Astrocyte of the cerebellum (primary cell): ENCODE measurements around the gene FXYD6.

Experiments
- DNase-seq: peaks from one replicate; pipeline ENCODE4 v3.0.0-alpha.2; 2011; ENCODE audit warnings: low read depth
- H3K4me3 ChIP-seq: 2 replicates; pipeline ENCODE4 v1.5.1; 2011; ENCODE audit warnings: mild to moderate bottlenecking, low read depth, low read length, moderate library complexity
- in situ Hi-C: cut with HindIII; loops from 2 replicates; pipeline ENCODE4 v1.10.0; 2017; ENCODE audit warnings: low sequenced_read_pairs
- TF ChIP-seq, protein P1 (sequence below): IDR thresholded peaks from 2 replicates; pipeline ENCODE4 v1.5.1; 2012; ENCODE audit warnings: low read length, low read depth, moderate library complexity, mild to moderate bottlenecking; ENCODE audit errors: missing control alignments

FXYD6 gene

DNA sequence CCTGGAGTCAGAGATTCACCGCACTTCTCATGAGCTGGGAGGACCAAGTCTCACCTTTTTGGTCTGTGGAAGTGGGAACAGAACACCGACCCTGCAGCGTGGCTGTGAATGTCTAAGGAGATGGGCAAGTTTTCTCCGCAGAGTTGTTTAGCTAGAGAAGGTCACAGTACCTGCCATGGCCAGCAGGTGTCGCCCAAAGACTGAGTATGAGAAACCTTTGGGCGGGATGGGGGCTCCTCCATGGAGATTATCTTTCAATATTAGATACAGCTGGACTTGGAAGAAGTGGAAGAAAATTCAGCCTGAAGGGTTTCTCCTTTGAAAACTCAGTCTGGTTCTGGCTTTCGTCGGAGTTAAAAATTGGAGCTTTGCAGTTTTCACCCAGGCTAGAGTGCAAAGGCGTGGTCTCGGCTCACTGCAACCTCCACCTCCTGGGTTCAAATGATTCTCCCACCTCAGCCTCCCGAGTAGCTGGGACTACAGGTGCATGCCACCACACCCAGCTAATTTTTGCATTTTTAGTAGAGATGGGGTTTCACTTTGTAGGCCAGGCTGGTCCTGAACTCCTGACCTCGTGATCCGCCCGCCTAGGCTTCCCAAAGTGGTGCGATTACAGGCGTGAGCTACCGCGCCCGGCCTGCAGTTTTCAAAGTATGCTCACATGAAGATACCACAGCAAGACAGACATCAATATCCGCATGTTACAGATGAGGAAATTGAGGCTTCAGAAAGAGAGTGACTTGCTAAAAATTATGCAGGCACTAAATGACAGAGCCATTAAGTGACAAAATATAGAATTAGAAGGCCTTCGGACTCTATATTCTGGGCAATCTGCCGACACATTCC is 68.8 kb downstream of the FXYD6 start:
- in situ Hi-C loops, result loop anchor here (25.0 kb wide), 1 partner anchor 130 kb away; the partner anchor contains the start of gene TMPRSS13
- DNase-seq, result peak; percentile 45
- TF ChIP-seq, protein P1, sequence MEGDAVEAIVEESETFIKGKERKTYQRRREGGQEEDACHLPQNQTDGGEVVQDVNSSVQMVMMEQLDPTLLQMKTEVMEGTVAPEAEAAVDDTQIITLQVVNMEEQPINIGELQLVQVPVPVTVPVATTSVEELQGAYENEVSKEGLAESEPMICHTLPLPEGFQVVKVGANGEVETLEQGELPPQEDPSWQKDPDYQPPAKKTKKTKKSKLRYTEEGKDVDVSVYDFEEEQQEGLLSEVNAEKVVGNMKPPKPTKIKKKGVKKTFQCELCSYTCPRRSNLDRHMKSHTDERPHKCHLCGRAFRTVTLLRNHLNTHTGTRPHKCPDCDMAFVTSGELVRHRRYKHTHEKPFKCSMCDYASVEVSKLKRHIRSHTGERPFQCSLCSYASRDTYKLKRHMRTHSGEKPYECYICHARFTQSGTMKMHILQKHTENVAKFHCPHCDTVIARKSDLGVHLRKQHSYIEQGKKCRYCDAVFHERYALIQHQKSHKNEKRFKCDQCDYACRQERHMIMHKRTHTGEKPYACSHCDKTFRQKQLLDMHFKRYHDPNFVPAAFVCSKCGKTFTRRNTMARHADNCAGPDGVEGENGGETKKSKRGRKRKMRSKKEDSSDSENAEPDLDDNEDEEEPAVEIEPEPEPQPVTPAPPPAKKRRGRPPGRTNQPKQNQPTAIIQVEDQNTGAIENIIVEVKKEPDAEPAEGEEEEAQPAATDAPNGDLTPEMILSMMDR, result peak; percentile 97
- H3K4me3 ChIP-seq, result no peak overlapping the region

DNA sequence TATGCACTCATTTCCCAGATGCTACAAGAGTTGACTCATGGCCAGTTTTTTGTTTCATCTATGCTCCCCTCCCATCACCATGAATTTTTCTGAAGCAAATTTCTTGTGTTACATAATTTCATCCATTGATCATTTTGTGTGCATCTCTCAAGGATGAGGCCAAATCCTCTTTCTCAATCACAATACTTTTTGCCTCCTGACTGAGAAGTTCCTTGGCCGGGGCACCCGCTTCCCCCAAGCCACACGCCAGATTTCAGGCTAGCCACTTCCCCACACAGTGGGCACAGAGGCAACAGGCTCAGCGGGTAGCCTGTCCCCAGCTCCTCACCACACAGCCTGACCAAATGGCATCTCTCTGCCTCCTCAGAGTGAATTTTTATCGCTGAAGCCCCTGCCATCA is 69.6 kb downstream of the FXYD6 start:
- TF ChIP-seq, protein P1, result no peak
- DNase-seq, result no peak
- no peak overlapping the region for H3K4me3 ChIP-seq
- in situ Hi-C loops, result loop anchor here (25.0 kb wide), 1 partner anchor 130 kb away; the partner anchor contains the start of gene TMPRSS13

DNA sequence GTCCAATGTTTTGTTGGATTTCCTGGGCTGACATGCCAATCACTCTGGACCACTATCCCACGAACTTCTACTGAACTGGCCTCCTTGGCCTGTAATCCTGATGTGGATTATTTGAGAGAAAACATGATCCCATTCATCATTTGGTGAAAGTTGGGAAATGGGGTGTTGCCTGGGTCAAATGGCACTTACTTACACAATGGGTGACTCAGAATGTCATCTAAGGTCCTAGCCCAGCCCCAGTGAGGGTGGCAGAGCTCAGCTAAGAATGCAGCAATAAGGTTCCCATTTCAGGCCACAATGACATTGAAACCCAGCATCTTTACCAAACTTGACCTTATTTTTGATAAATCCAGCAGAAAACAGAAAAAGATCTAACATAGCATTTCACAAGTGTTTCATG is 71.4 kb downstream of the FXYD6 start:
- in situ Hi-C loops, result loop anchor here (25.0 kb wide), 1 partner anchor 132 kb away; the partner anchor contains the start of gene TMPRSS13

DNA sequence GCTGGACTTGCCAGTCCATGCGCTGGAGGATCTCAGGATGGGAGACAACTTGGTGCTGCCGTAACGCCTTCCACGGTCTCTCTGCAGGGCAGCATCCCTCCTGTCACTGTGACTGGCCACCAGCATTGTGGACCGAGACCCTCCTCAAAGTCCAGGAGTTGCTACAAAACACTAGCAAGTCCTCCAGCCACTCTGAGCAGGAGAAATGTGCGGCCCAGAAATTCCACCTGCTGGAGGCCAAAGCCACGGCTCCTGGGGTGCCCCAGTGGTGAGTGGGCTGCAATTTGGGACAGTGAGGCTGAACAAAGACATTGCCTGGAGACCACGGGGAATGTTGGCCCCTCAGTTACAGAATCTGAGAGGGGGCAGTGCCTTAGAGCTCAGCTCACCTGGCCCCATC is 72.6 kb downstream of the FXYD6 start:
- H3K4me3 ChIP-seq, result no peak overlapping the region
- in situ Hi-C loops, result loop anchor here (25.0 kb wide), 1 partner anchor 133 kb away; the partner anchor contains the start of gene TMPRSS13
- TF ChIP-seq, protein P1, result no peak
- DNase-seq, result no peak

More for the DNA sequence above, 71.4 kb downstream of the FXYD6 start:
- TF ChIP-seq, protein P1, result no peak
- no peak for DNase-seq
- H3K4me3 ChIP-seq, result no peak overlapping the region

DNA sequence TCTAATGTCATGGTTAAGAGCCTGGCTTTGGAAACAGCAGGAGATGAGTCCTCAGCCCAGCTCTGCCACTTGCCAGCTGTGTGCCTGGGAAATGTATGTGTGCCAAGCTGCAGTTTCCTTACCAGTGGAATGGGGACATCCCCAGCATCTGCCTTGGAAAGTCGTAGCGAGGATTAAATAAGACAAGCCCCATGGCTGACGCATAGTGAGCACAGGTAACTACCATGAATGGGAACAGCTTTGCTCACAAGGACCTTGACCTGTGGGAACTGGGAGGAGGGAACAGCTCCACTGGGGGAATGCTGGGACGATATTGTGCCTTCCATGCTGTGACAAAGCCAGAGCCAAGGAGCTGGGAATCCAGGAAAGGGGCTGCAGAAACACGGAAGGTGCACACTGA is 76.8 kb downstream of the FXYD6 start:
- TF ChIP-seq, protein P1, result no peak
- DNase-seq, result no peak
- no peak overlapping the region for H3K4me3 ChIP-seq
- in situ Hi-C loops, result loop anchor here (25.0 kb wide), 1 partner anchor 138 kb away; the partner anchor contains the start of gene TMPRSS13

DNA sequence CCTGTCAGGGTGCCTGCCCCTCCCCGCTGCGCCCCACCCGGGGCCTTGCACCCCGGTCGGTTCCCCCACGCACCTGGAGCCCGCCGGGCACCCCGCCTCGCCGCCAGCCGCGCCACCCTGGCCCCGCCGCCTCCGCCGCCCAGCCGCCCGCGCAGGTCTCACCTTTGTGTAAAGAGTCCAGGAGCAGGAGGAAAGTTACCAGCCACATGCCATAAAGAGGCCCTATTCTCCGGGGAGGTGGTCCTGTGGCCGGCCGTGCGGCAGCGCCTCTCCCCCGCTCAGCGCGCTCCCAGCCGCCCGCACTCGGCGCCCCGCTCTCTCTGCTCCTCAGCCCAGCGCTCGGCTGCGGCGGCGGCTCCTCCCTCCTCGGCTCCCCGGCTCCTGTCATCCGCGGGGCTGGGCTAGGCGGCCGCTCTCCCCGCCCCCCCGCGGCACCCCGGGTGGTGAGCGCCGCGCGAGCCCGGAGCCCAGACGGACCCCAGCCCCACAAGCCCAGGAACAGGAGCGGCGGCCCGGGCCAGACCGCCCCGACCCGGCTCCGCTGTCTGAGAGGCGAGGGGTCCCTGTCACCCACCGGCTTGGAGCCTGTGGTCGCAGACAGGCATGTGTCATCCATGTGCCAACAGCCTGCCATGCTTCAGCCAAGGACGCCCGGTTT is 79.5 kb downstream of the FXYD6 start, which contains the start of gene DSCAML1:
DSCAML1 (minus strand) TSS at position 345 of the 658 bp plus-strand sequence; CDS start at position 208, 137 bp downstream.
- in situ Hi-C loops, result no loop called here
- TF ChIP-seq, protein P1, result no peak
- no peak within 1 kb of the TSS for H3K4me3 ChIP-seq
- no peak for DNase-seq
